ENCODE results near the gene MEIS2.

MEIS2 gene

GRCh38 chr15:36901012-36901411 lies 199.3 kb downstream of the MEIS2 start:
- no peak for DNase-seq (ENCODE audit: low read depth in 2 of 2)

- no peak for DNase-seq (ENCODE audit: low read depth in 2 of 2)
Measured at GRCh38 chr15:36899696-36900095, 200.7 kb downstream of the MEIS2 start.

- DNase-seq (ENCODE audit: low read depth in 2 of 2), result no peak
Measured at GRCh38 chr15:36898536-36899126, 201.7 kb downstream of the MEIS2 start.

- no peak for DNase-seq (ENCODE audit: low read depth in 2 of 2)
Measured at GRCh38 chr15:36897834-36898233, 202.5 kb downstream of the MEIS2 start.

GRCh38 chr15:36896949-36897348 lies 203.4 kb downstream of the MEIS2 start:
- no peak for DNase-seq (ENCODE audit: low read depth in 2 of 2)

- DNase-seq (ENCODE audit: low read depth in 2 of 2), result no peak
Measured at GRCh38 chr15:36894075-36894474, 206.3 kb downstream of the MEIS2 start.

GRCh38 chr15:36893276-36893675 lies 207.1 kb downstream of the MEIS2 start:
- DNase-seq (ENCODE audit: low read depth in 2 of 2), result no peak

GRCh38 chr15:36888011-36888992 lies 212.0 kb downstream of the MEIS2 start:
- DNase-seq (ENCODE audit: low read depth in 2 of 2), result no peak

GRCh38 chr15:36887214-36887961 lies 213.0 kb downstream of the MEIS2 start:
- no peak for DNase-seq (ENCODE audit: low read depth in 2 of 2)

GRCh38 chr15:36886701-36887100 lies 213.6 kb downstream of the MEIS2 start:
- no peak for DNase-seq (ENCODE audit: low read depth in 2 of 2)

- no peak for DNase-seq (ENCODE audit: low read depth in 2 of 2)
Measured at GRCh38 chr15:36886191-36886590, 214.2 kb downstream of the MEIS2 start.

- no peak for DNase-seq (ENCODE audit: low read depth in 2 of 2)
Measured at GRCh38 chr15:36885771-36886170, 214.6 kb downstream of the MEIS2 start.

GRCh38 chr15:36884936-36885635 lies 215.3 kb downstream of the MEIS2 start:
- no peak for DNase-seq (ENCODE audit: low read depth in 2 of 2)

GRCh38 chr15:36884518-36884875 lies 215.9 kb downstream of the MEIS2 start:
- no peak for DNase-seq (ENCODE audit: low read depth in 2 of 2)

GRCh38 chr15:36883713-36884517 lies 216.4 kb downstream of the MEIS2 start:
- peak; percentile 58 to 67 for DNase-seq (ENCODE audit: low read depth in 2 of 2)

- no peak for DNase-seq (ENCODE audit: low read depth in 2 of 2)
Measured at GRCh38 chr15:36882487-36883131, 217.7 kb downstream of the MEIS2 start.

- no peak for DNase-seq (ENCODE audit: low read depth in 2 of 2)
Measured at GRCh38 chr15:36882056-36882455, 218.3 kb downstream of the MEIS2 start.

- no peak for DNase-seq (ENCODE audit: low read depth in 2 of 2)
Measured at GRCh38 chr15:36881516-36881915, 218.8 kb downstream of the MEIS2 start.

- no peak for DNase-seq (ENCODE audit: low read depth in 2 of 2)
Measured at GRCh38 chr15:36880913-36881460, 219.4 kb downstream of the MEIS2 start.

- DNase-seq (ENCODE audit: low read depth in 2 of 2), result no peak
Measured at GRCh38 chr15:36880224-36880912, 220.0 kb downstream of the MEIS2 start.
